Esophagus muscularis mucosa (tissue), 4 donors: ENCODE data around the gene CERS5.

Experiments
- EP300 ChIP-seq: sonication (generic); formaldehyde crosslinking; IDR thresholded peaks from one replicate; pipeline ENCODE4 v1.6.1; 2017; ENCODE audit warnings: antibody characterized with exemption
- POLR2A ChIP-seq: fragments of 450-650 bp; IDR thresholded peaks from one replicate; pipeline ENCODE4 v1.6.1; 2017; ENCODE audit warnings: antibody characterized with exemption, moderate library complexity, mild to moderate bottlenecking, low read depth
- POLR2AphosphoS5 ChIP-seq, 2 donors: sonication (generic); formaldehyde crosslinking; IDR thresholded peaks; one replicate each; pipeline ENCODE4 v1.6.1; 2017; ENCODE audit warnings: antibody characterized with exemption in 2 of 2
- TF ChIP-seq, protein P1 (sequence below), 3 experiments: fragments of 200-600 bp in 2 of 3; fragments of 450-650 bp in 1 of 3; sonication (generic) in 2 of 3; IDR thresholded peaks; one replicate each; pipeline ENCODE4 v1.5.1; 2017 to 2019; ENCODE audit warnings: antibody characterized with exemption in 3 of 3, mild to moderate bottlenecking in 2 of 3, moderate library complexity in 1 of 3

- no peak for TF ChIP-seq POLR2AphosphoS5 (IDR thresholded peaks at IDR 0.05)
- no peak for TF ChIP-seq POLR2A
- TF ChIP-seq, protein P1, sequence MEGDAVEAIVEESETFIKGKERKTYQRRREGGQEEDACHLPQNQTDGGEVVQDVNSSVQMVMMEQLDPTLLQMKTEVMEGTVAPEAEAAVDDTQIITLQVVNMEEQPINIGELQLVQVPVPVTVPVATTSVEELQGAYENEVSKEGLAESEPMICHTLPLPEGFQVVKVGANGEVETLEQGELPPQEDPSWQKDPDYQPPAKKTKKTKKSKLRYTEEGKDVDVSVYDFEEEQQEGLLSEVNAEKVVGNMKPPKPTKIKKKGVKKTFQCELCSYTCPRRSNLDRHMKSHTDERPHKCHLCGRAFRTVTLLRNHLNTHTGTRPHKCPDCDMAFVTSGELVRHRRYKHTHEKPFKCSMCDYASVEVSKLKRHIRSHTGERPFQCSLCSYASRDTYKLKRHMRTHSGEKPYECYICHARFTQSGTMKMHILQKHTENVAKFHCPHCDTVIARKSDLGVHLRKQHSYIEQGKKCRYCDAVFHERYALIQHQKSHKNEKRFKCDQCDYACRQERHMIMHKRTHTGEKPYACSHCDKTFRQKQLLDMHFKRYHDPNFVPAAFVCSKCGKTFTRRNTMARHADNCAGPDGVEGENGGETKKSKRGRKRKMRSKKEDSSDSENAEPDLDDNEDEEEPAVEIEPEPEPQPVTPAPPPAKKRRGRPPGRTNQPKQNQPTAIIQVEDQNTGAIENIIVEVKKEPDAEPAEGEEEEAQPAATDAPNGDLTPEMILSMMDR (IDR thresholded peaks at IDR 0.05), result no peak
- no peak for TF ChIP-seq EP300
Observed at GRCh38 chr12:50157259-50157658, 9.9 kb downstream of the CERS5 start.
